Measurements from ENCODE around the gene SLC4A1.

Gene SLC4A1

DNA sequence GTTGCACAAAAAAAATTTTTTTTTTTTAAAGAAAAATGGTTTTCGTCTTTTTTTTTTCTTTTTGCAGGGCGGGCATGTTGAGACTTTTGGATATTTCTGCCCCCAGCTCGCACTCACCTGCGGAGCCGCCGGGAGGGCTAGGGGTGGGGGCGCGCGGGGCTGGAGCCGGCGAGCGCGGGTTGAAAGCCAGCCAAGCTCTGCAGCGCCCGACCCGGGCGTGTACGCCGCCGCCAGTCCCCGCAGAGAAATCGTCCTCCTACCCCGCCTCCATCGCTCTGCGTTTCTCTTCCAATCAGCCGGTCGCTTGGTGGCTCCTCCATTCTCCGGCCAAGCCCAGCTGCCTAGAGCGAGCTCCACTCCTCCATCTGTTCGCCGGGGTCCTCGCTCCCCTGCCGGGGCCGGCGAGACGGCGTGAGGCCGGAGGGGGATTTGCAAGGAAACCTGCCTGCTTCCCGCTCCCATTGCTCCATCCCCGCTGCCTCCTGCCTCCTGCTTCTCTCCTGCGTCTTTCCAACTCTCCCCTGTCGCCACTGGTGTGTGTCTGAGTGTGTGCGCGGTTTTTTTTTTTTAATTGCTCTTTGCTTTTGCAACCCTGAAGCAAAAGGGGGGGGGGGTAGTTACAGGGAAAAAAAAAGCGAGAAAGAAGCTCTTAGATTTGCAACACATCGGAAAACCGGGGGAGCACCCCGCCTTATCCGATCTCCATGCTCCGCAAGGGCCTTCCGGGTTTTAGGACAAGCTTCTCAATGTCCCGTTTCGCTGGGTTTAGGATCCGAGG lies 46.7 kb downstream of the SLC4A1 start:
- TF ChIP-seq, protein P1, sequence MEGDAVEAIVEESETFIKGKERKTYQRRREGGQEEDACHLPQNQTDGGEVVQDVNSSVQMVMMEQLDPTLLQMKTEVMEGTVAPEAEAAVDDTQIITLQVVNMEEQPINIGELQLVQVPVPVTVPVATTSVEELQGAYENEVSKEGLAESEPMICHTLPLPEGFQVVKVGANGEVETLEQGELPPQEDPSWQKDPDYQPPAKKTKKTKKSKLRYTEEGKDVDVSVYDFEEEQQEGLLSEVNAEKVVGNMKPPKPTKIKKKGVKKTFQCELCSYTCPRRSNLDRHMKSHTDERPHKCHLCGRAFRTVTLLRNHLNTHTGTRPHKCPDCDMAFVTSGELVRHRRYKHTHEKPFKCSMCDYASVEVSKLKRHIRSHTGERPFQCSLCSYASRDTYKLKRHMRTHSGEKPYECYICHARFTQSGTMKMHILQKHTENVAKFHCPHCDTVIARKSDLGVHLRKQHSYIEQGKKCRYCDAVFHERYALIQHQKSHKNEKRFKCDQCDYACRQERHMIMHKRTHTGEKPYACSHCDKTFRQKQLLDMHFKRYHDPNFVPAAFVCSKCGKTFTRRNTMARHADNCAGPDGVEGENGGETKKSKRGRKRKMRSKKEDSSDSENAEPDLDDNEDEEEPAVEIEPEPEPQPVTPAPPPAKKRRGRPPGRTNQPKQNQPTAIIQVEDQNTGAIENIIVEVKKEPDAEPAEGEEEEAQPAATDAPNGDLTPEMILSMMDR (IDR thresholded peaks at IDR 0.05; ENCODE audit: low read depth, low read length, missing control alignments), result no peak
- Histone ChIP-seq H3K27ac (peak overlapping the region; percentile 29), H3K27me3 (replicated peaks) (no peaks in the 10 kb centered on the region), H3K4me3 (ENCODE audit: low read depth, low read length) (peak overlapping the region; percentile 82), H3K36me3 (replicated peaks) (peaks cover 9% of the 10 kb centered on the region)
- in situ Hi-C loops (cut with HindIII; ENCODE audit: low pct_ligation_motif_present, low sequenced_read_pairs), result no loop called here
- DNase-seq, result peak; percentile 73

DNA sequence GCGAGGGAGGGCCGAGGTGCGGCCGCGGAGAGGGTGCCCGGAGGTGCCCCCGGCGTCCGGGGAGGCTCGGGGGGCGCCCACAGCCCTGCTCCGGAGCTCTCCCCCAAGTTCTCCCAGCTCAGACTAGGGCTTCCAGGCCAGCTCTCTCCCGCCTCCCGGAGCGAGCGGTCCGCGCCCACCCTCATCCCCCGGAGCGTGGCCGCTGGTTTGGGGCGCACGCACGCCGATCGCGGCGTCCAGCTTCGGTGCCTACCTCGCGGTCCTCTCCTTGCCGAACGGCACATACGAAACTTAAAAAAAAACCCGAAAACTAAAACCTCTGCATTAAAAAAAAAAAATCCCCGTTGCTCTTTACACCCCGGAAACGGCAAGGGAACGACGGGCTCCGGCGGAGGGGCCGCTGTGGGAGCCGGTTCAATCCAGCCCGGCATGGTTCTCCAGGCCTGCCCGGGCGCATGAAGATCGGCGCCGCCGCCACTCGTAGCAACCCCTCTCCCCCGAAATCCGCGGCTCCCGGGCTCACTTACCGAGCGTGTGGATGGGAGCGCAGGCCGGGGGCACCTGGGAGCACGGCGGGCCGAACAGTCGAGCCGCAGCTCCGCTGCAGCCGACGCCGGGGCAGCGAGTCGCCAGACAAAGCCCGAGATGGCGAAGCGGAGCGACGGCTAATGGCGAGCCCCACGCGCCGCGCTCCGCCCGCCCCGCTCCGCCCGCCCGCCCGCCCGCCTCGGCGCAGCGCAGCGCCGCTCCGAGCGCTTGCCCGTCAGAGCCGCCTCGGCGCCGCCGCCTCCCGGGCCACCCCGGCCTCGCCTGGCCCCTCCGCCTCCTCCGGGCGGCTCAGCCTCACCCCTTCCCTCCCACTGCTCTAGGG lies 47.5 kb downstream of the SLC4A1 start:
- peak overlapping the region; percentile 74 for H3K27ac ChIP-seq
- no peak for DNase-seq
- TF ChIP-seq, protein P1 (IDR thresholded peaks at IDR 0.05; ENCODE audit: low read depth, low read length, missing control alignments), result no peak

DNA sequence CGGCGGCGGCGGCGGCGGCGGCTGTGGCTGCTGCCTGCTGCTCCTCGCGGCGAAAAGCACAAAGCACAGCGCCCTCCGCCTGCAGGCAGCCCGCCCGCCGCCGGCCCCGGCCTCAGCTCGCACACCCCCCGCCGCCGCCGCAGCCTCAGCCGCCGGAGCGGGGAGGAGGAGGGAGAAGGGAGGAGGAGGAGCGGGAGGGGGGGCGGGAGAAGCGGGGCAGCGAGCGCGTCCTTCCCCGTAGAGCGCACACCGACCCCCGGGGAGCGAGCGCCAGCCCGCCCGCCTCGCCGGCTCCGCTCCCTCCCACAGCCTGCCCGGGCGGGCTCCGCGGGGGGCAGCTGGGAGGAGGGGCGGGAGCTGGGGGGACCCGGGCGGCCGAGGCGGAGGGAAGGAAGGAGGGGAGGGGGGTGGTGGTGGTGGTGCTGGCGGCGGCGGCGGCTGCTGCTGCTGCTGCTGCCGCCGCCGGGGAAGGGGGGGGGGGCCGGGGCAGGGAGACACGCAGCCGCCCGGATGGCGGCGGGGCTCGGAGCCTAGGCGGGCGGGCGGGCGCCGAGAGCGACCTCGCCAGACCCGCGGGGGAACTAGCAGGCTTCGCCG lies 48.2 kb downstream of the SLC4A1 start, which contains the start of gene UBTF:
TSS of gene UBTF (minus strand) at position 60 of the 597 bp plus-strand sequence. CDS start 1,446 bp downstream, outside the sequence.
- TF ChIP-seq, protein P1 (IDR thresholded peaks at IDR 0.05; ENCODE audit: low read depth, low read length, missing control alignments), result peak; percentile 2
- DNase-seq, result peak; percentile 36
- in situ Hi-C loops (cut with HindIII; ENCODE audit: low pct_ligation_motif_present, low sequenced_read_pairs), result no loop called here

More for the DNA sequence above, 47.5 kb downstream of the SLC4A1 start:
- no peaks in the 10 kb centered on the region for H3K27me3 ChIP-seq (replicated peaks)
- in situ Hi-C loops (cut with HindIII; ENCODE audit: low pct_ligation_motif_present, low sequenced_read_pairs), result no loop called here
- peak overlapping the region; percentile 82 for H3K4me3 ChIP-seq (ENCODE audit: low read depth, low read length)
- H3K36me3 ChIP-seq (replicated peaks), result peaks cover 18% of the 10 kb centered on the region

DNA sequence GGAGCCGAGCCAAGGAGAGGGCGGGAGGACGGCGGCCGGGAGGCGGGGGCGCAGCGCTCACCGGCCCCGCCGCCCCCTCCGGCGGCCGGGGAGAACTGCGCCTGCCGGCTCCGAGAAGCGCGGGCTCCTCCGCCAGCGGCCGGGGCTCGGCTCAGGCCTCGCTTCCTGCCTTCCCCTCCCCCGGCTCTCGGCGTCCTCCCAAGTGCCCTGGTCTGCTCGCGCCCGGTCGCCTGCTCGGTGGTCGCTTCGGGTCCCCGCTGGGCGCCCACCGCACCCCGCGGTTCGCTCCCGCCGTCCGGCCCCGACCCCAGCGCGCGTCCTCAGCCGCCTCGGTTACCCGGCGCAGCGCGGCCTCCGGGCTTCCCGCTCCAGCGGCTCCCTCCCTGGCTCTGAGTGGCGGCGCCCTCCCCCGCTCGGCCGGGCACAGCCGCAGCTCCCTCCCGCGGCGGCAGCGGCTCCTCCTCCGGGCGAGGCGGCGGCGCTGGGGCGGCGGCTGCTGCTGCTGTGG lies 48.8 kb downstream of the SLC4A1 start:
- H3K36me3 ChIP-seq (replicated peaks), result peaks cover 30% of the 10 kb centered on the region
- H3K4me3 ChIP-seq (ENCODE audit: low read depth, low read length), result peak overlapping the region; percentile 82
- H3K27ac ChIP-seq, result peak overlapping the region; percentile 86
- TF ChIP-seq, protein P1 (IDR thresholded peaks at IDR 0.05; ENCODE audit: low read depth, low read length, missing control alignments), result peak; percentile 25
- no peak for DNase-seq
- no peaks in the 10 kb centered on the region for H3K27me3 ChIP-seq (replicated peaks)
- in situ Hi-C loops (cut with HindIII; ENCODE audit: low pct_ligation_motif_present, low sequenced_read_pairs), result no loop called here

More for the DNA sequence above, 48.2 kb downstream of the SLC4A1 start, which contains the start of gene UBTF:
- Histone ChIP-seq H3K27me3 (replicated peaks) (no peaks in the 10 kb centered on the region), H3K36me3 (replicated peaks) (peaks cover 25% of the 10 kb centered on the region), H3K4me3 (ENCODE audit: low read depth, low read length) (peak within 1 kb of the TSS; percentile 82), H3K27ac (peak within 1 kb of the TSS; percentile 86)

DNA sequence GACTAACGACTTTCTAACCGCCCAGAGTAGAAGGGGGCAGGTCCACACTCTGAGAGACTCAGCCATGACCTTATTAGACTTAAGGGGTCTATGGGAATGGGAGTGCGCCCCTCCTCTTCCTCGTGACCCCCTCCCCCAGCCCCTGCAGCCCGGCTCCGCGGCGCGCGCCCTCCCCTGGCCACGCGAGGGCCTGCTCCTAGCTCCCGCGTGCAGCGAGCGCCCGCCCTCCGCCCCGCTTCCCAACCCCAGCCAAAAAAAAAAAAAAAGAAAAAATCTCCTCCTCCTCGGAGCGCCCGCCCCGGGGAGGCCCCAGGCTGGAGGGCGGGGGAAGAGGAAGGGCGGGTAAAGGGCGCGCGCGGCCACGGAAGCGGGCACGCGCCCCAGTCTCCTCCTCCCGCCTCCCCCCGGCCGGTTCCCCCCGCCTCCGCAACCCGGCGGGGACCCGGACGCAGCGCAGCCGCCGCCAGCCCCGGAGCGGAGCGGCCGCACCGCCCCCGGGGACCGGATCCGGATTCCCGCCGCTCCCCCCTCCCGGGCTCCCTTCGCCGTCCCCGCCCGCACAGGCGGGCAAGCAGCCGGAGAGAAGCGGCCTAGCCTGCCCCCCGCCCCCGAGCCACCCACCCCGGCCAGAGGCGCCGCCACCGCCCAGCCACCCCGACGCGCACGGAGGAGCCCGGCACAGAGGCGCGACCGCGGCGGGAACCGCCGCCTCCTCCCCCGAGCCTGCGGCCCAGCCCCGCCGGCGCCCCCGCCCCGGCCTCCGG lies 49.4 kb downstream of the SLC4A1 start:
- Histone ChIP-seq H3K4me3 (ENCODE audit: low read depth, low read length) (peak overlapping the region; percentile 82), H3K27ac (peak overlapping the region; percentile 86), H3K27me3 (replicated peaks) (no peaks in the 10 kb centered on the region), H3K36me3 (replicated peaks) (peaks cover 36% of the 10 kb centered on the region)
- peak; percentile 52 for DNase-seq
- in situ Hi-C loops (cut with HindIII; ENCODE audit: low pct_ligation_motif_present, low sequenced_read_pairs), result no loop called here
- TF ChIP-seq, protein P1 (IDR thresholded peaks at IDR 0.05; ENCODE audit: low read depth, low read length, missing control alignments), result peak; percentile 48
